Measurements from ENCODE around the gene GTSE1. TPM values are rescaled to one million over a fixed set of nuclear protein-coding genes. Genes with fewer than 3 reads are reported as not detected.

Gene GTSE1
- total RNA-seq, 1 experiment from 2014 or later, result 46.1 TPM

GRCh38 chr22:46259374-46259773, 37.3 kb upstream of the GTSE1 start:
- Histone ChIP-seq H3K9me3 (ENCODE audit: control insufficient read depth in 1 of 2, insufficient read depth in 1 of 2, low read depth in 1 of 2, low read length in 2 of 2) (0 out of 4 replicates have a peak, but pooled peaks cover 0 to 3% of the 10 kb centered on the region in 2 experiments), H3K27ac (ENCODE audit: low read depth, low read length) (no peak overlapping the region), H4K20me1 (ENCODE audit: insufficient read depth) (no peaks in the 10 kb centered on the region), H3K4me1 (ENCODE audit: control insufficient read depth in 1 of 2, insufficient read depth in 2 of 2, low read length in 2 of 2) (no peaks in the 10 kb centered on the region; a peak in 1 of 4 replicates), H2AFZ (ENCODE audit: low read depth, low read length, poor library complexity, severe bottlenecking) (no peak overlapping the region), H3K27me3 (ENCODE audit: insufficient read depth, low read length) (no peaks in the 10 kb centered on the region), H3K4me2 (ENCODE audit: low read length) (no peak overlapping the region), H3K9me2 (ENCODE audit: insufficient read depth) (no peaks in the 10 kb centered on the region), H3K9ac (ENCODE audit: low read length) (no peak overlapping the region), H3K79me2 (ENCODE audit: insufficient read depth, low read length) (no peaks in the 10 kb centered on the region), H3K36me3 (ENCODE audit: control insufficient read depth in 1 of 2, insufficient read depth in 2 of 2, low read length in 2 of 2) (no peaks in the 10 kb centered on the region), H3K4me3 (replicated peaks in 1 of 2; ENCODE audit: low read depth in 1 of 2, low read length in 2 of 2) (no peak overlapping the region)
- no peak for ATAC-seq
- intact Hi-C loops (cut with micrococcal nuclease), result no loop called here
- CTCF ChIA-PET, result no interaction called here
- POLR2A ChIA-PET, result interaction anchor here (0.7 to 1.4 kb wide), 2 partner anchors 9 kb away, joined by 3 to 7 read pairs; partner anchors contain the start of genes CDPF1 and TTC38
- BruUV-seq (replicated peaks), result no TSS peak
- RAD21 ChIA-PET (ENCODE audit: low non-redundant PET in 1 of 2, low total read pairs in 2 of 2, uncharacterized antibody in 2 of 2, unreplicated experiment in 2 of 2), result no interaction called here
- TF ChIP-seq ELF1 (IDR thresholded peaks at IDR 0.05; ENCODE audit: borderline replicate concordance, low read depth) (no peak), POLR2AphosphoS5 (IDR thresholded peaks at IDR 0.05; ENCODE audit: low read depth, low read length) (no peak), MAX (IDR thresholded peaks at IDR 0.05) (no peak), SIN3A (IDR thresholded peaks at IDR 0.05; ENCODE audit: low read depth) (no peak), REST (IDR thresholded peaks at IDR 0.05; ENCODE audit: low read depth) (no peak)
- no peak for DNase-seq (ENCODE audit: low read depth, low spot score)

- Histone ChIP-seq H3K27me3 (ENCODE audit: insufficient read depth, low read length) (no peaks in the 10 kb centered on the region), H3K27ac (ENCODE audit: low read depth, low read length) (no peak overlapping the region), H3K4me1 (ENCODE audit: control insufficient read depth in 1 of 2, insufficient read depth in 2 of 2, low read length in 2 of 2) (no peaks in the 10 kb centered on the region), H3K36me3 (ENCODE audit: control insufficient read depth in 1 of 2, insufficient read depth in 2 of 2, low read length in 2 of 2) (no peaks in the 10 kb centered on the region), H2AFZ (ENCODE audit: low read depth, low read length, poor library complexity, severe bottlenecking) (no peak overlapping the region), H3K4me3 (replicated peaks in 1 of 2; ENCODE audit: low read depth in 1 of 2, low read length in 2 of 2) (no peak overlapping the region), H4K20me1 (ENCODE audit: insufficient read depth) (no peaks in the 10 kb centered on the region), H3K9me3 (ENCODE audit: control insufficient read depth in 1 of 2, insufficient read depth in 1 of 2, low read depth in 1 of 2, low read length in 2 of 2) (0 out of 4 replicates have a peak, but pooled peaks cover 0 to 3% of the 10 kb centered on the region in 2 experiments), H3K9me2 (ENCODE audit: insufficient read depth) (no peaks in the 10 kb centered on the region), H3K79me2 (ENCODE audit: insufficient read depth, low read length) (no peaks in the 10 kb centered on the region), H3K9ac (ENCODE audit: low read length) (no peak overlapping the region), H3K4me2 (ENCODE audit: low read length) (no peak overlapping the region)
- DNase-seq (ENCODE audit: low read depth, low spot score), result no peak
- no TSS peak for BruUV-seq (replicated peaks)
- POLR2A ChIA-PET, result interaction anchor here (0.7 to 1.4 kb wide), 2 partner anchors 8 to 10 kb away, joined by 3 to 7 read pairs; partner anchors contain the start of genes CDPF1 and TTC38
- no peak for ATAC-seq
- intact Hi-C loops (cut with micrococcal nuclease), result no loop called here
- CTCF ChIA-PET, result no interaction called here
- RAD21 ChIA-PET (ENCODE audit: low non-redundant PET in 1 of 2, low total read pairs in 2 of 2, uncharacterized antibody in 2 of 2, unreplicated experiment in 2 of 2), result no interaction called here
- TF ChIP-seq TCF7L2 (IDR thresholded peaks at IDR 0.05; ENCODE audit: borderline replicate concordance, extremely low read depth, insufficient read depth, insufficient read length) (no peak), JUND (IDR thresholded peaks at IDR 0.05) (no peak), ZNF274 (IDR thresholded peaks at IDR 0.05; ENCODE audit: low read depth, low read length) (no peak), ZBTB33 (IDR thresholded peaks at IDR 0.05; ENCODE audit: extremely low read depth, insufficient replicate concordance, low read length) (no peak), SIN3A (IDR thresholded peaks at IDR 0.05; ENCODE audit: low read depth) (no peak), ATF3 (IDR thresholded peaks at IDR 0.05) (no peak), RAD21 (IDR thresholded peaks at IDR 0.05; ENCODE audit: low read depth) (no peak), FOSL1 (IDR thresholded peaks at IDR 0.05; ENCODE audit: low read depth) (no peak), ZFX (IDR thresholded peaks at IDR 0.05) (no peak), ELF1 (IDR thresholded peaks at IDR 0.05; ENCODE audit: borderline replicate concordance, low read depth) (no peak), EZH2phosphoT487 (IDR thresholded peaks at IDR 0.05; ENCODE audit: borderline replicate concordance) (no peak), CEBPB (IDR thresholded peaks at IDR 0.05; ENCODE audit: low read depth) (no peak)
Measured at GRCh38 chr22:46260038-46260437, 36.6 kb upstream of the GTSE1 start.
